HG02588 (cell line): ENCODE measurements around the gene BNC2.

Experiments
- ATAC-seq: cut with Tn5 transposase; IDR thresholded peaks from one replicate; pipeline ENCODE4 v1.9.1; 2021; ENCODE audit warnings: mild to moderate bottlenecking, moderate library complexity; ENCODE audit not compliant: unreplicated experiment

Gene BNC2

GRCh38 chr9:16725066-16725465, 145.4 kb downstream of the BNC2 start:
- ATAC-seq = no peak

- ATAC-seq = no peak
These were observed 148.5 kb downstream of the BNC2 start for GRCh38 chr9:16721972-16722371.

GRCh38 chr9:16720386-16720785, 150.1 kb downstream of the BNC2 start:
- ATAC-seq = no peak

GRCh38 chr9:16719921-16720320, 150.5 kb downstream of the BNC2 start:
- ATAC-seq = no peak

- no peak for ATAC-seq
These were observed 151.5 kb downstream of the BNC2 start for GRCh38 chr9:16718952-16719351.

GRCh38 chr9:16718296-16718695, 152.2 kb downstream of the BNC2 start:
- no peak for ATAC-seq

- ATAC-seq = no peak
These were observed 153.9 kb downstream of the BNC2 start for GRCh38 chr9:16716601-16717000.

GRCh38 chr9:16715404-16715803, 155.1 kb downstream of the BNC2 start:
- ATAC-seq = no peak

GRCh38 chr9:16712787-16713186, 157.7 kb downstream of the BNC2 start:
- ATAC-seq = no peak

GRCh38 chr9:16710888-16711287, 159.6 kb downstream of the BNC2 start:
- no peak for ATAC-seq

- no peak for ATAC-seq
These were observed 160.5 kb downstream of the BNC2 start for GRCh38 chr9:16709924-16710323.

- ATAC-seq = no peak
These were observed 161.6 kb downstream of the BNC2 start for GRCh38 chr9:16708656-16709435.

GRCh38 chr9:16705111-16705604, 165.3 kb downstream of the BNC2 start:
- no peak for ATAC-seq

GRCh38 chr9:16704116-16705110, 166.1 kb downstream of the BNC2 start:
- ATAC-seq = no peak

GRCh38 chr9:16701347-16701746, 169.1 kb downstream of the BNC2 start:
- ATAC-seq = no peak

GRCh38 chr9:16693616-16694015, 176.9 kb downstream of the BNC2 start:
- ATAC-seq = no peak

- no peak for ATAC-seq
These were observed 179.8 kb downstream of the BNC2 start for GRCh38 chr9:16690628-16691027.

GRCh38 chr9:16690205-16690604, 180.3 kb downstream of the BNC2 start:
- ATAC-seq = no peak

GRCh38 chr9:16689351-16689938, 181.0 kb downstream of the BNC2 start:
- ATAC-seq = no peak

GRCh38 chr9:16688814-16689213, 181.7 kb downstream of the BNC2 start:
- ATAC-seq = no peak

- no peak for ATAC-seq
These were observed 182.6 kb downstream of the BNC2 start for GRCh38 chr9:16687678-16688369.
